T-helper 22 cell (primary cell): ENCODE measurements around the gene TRIM17.

Experiments used
- DNase-seq: peaks from one replicate; pipeline ENCODE4 v3.0.0-alpha.2; 2020; ENCODE audit warnings: low read depth

TRIM17 gene

DNA sequence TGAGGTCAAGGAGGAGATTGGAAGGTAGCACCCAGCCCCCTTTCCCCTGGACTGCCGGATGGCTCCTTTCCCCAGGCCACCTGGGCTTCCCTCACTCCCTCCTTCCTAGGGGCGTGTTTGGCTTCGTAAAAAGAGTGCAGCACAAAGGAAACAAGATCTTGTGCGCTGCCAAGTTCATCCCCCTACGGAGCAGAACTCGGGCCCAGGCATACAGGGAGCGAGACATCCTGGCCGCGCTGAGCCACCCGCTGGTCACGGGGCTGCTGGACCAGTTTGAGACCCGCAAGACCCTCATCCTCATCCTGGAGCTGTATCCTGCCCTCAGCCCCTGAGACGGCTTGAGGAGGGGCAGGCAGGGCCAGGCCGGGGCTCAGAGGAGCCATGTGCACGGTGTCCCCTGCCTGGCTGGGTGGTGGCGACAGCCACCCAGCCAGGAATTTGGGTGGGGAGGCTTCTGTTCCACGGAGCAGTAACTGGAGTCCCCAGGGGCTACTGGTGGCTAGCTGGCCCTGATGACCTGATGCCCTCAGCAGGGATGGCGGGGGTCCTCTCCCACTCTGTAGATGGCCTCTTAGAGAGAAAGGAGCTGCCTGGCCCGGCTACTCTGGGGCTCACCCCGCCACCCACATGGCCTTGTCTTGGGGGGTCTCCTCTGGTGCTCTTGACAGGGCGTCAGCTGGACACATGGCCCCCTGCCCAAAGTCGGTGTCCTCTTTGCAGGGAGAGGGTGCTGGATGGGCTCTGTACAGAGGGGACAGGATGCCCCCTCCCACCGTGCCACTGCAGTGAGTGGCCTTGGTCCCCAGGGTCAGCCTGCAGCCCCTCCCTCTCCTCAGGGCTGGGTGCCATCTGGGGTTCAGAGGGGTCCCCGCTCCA is 49.6 kb downstream of the TRIM17 start:
- no peak for DNase-seq

DNA sequence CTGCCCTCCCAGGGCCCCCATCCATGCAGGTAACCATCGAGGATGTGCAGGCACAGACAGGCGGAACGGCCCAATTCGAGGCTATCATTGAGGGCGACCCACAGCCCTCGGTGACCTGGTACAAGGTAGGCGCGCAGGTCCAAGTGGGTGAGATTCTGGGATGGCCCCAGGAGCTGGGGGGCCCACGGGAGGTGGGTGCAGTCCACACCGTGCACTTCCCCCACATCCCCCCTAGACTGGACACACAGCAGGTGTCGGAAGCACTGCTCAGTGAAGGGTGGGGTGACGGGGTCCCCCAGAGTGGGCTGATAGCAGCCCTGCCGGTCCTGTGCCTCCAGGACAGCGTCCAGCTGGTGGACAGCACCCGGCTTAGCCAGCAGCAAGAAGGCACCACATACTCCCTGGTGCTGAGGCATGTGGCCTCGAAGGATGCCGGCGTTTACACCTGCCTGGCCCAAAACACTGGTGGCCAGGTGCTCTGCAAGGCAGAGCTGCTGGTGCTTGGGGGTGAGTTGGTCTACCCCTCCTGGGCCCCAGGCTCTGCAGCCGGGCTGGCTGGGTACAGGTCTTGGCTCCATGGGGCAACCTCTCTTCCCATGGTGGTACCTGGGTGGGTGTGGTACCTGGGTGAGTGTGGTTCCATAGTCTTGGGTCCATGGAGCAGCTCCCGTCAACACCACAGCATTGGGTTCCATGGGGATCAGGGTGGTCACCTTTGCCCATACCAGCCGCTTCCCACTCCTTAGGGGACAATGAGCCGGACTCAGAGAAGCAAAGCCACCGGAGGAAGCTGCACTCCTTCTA is 50.4 kb downstream of the TRIM17 start:
- DNase-seq = no peak

GRCh38 chr1:228365271-228366061 is 51.2 kb downstream of the TRIM17 start:
- no peak for DNase-seq

DNA sequence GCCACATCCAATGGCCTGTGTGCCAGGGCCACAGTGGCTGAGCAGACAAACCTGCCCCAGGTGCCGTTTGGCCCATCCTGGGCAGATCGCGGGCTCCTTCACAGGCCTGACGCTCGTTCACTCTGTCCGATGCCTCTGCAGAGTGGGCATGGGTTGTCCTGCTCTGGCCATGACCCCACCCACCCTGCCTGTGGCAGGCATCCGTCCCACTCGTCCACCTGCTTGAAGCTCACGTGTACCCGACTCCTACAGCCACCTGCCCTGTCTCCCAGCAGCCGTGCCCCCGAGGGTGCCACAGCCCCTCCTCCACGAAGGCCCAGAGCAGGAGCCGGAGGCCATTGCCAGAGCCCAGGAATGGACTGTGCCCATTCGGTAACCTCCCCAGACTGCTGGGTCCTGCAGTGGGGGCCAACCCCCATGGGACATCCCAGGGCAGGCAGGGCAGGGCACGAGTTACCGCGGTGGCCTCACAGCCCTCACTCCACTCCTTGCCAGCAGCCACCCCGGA is 51.9 kb downstream of the TRIM17 start:
- no peak for DNase-seq

DNA sequence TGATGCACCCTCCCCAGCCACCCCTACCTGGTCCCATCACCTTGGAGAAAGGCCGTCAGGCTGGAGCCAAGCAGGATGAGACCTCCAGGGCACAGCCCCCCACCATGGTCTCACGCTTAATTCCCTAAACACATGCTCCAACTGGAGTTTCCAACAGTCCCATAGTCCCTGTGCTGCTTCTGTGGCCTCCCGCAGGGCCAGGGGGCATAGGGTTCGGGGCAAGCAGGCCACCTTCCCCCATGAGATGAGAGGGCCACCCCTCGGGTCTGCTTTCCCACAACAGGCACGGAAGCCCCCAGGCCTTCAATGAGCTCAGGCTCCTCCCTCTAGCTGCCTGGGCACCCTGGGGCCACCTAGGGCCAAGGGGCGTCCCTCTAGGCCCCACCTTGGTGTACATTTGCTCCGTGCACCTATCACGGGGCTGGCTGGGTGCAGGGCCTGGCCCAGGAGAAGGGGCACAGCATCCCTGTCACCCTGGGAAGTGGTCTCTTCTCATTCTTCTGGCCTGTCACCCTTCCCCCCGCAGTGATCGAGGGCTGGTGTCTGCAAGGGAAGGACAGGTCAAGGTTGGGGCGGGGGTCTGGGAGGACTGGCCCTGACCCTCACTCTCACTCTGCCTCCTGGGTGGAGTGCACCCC is 52.5 kb downstream of the TRIM17 start:
- no peak for DNase-seq

DNA sequence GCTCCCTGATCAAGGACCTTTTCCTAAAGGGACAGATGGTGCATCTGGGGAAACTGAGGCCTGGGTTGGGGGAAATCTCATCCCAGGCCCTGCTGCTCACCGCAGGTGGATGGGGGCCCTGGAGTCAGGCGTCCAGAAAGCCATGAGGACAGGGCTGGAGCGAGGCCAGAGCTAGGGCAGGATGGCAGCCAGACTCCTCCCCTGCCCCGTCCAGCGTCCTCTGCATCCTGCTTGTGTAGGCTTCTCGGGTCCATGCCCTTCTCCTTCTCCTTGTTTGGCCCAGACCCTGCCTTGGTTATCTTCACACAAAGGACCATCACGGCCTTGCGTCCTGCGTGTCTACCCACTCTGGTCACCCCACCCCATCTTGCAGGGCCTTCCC is 53.0 kb downstream of the TRIM17 start:
- no peak for DNase-seq

GRCh38 chr1:228362884-228363450 is 53.7 kb downstream of the TRIM17 start:
- DNase-seq = no peak

- no peak for DNase-seq
Measured at GRCh38 chr1:228362141-228362883, 54.3 kb downstream of the TRIM17 start.

GRCh38 chr1:228361314-228362140 is 55.1 kb downstream of the TRIM17 start:
- DNase-seq = no peak

- DNase-seq = no peak
Measured at GRCh38 chr1:228360533-228361313, 55.9 kb downstream of the TRIM17 start.

- DNase-seq = no peak
Measured at GRCh38 chr1:228359613-228360532, 56.8 kb downstream of the TRIM17 start.

- no peak for DNase-seq
Measured at GRCh38 chr1:228358764-228359612, 57.7 kb downstream of the TRIM17 start.

DNA sequence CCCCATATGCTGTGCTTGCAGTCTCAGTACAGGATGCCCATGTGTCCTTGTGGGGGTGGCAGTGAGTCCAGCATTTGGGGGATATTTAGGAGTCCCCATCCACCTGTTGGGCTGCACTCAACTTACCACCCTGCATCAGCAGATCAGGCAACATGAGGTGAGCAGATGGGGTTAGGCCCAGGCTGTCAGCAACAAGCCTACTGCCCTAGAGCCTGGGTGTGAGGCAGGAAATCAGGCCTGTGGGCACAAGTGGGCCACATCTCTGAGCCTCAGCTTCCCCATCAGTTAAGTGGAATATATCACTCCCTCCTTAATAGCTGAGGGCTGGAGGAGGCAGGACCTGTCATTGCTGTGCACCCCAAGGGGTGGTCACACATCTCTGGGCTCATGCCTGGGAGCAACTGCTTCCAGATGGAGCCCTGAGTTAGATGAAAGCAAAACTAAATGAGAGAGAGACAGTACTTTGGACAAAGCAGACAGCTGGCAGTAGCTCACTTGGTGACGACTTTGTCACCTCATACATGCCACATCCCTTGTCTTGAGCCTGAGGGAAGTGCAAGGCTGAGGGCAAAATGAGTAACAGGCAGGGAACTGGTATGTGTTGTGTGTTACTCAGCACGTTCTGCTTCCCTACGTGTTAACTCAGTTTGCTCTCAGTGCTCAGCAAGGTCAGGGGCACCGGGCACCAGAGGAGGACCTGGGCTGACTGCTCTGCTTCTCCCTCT is 58.5 kb downstream of the TRIM17 start:
- DNase-seq = no peak
